DOHH2 (cell line): ENCODE data around the gene CLTC.

Experiments used
- H3F3A ChIP-seq: fragments of 200-600 bp; sonication (generic), shearing (Covaris generic); 2 replicates; pipeline ENCODE4 v1.6.0; 2016; ENCODE audit warnings: antibody characterized with exemption, mild to moderate bottlenecking; ENCODE audit not compliant: control insufficient read depth, insufficient read depth
- H3K27ac ChIP-seq: fragments of 200-600 bp; sonication (generic); 2 replicates; pipeline ENCODE4 v1.5.1; 2014; ENCODE audit warnings: low read depth, mild to moderate bottlenecking, low read length, moderate library complexity
- H3K27me3 ChIP-seq: fragments of 200-600 bp; sonication (generic); 2 replicates; pipeline ENCODE4 v1.6.1; 2014; ENCODE audit warnings: mild to moderate bottlenecking, low read length, mixed read lengths; ENCODE audit not compliant: control insufficient read depth
- H3K36me3 ChIP-seq: fragments of 200-600 bp; sonication (generic); 2 replicates; pipeline ENCODE4 v1.6.1; 2014; ENCODE audit warnings: mild to moderate bottlenecking, low read length, moderate library complexity, mixed read lengths; ENCODE audit not compliant: control insufficient read depth
- H3K4me1 ChIP-seq: fragments of 200-600 bp; sonication (generic); 2 replicates; pipeline ENCODE4 v1.6.1; 2014; ENCODE audit warnings: mild to moderate bottlenecking, low read length, mixed read lengths; ENCODE audit not compliant: control insufficient read depth
- H3K4me2 ChIP-seq: fragments of 200-600 bp; sonication (generic); 2 replicates; pipeline ENCODE4 v1.6.0; 2014; ENCODE audit warnings: mild to moderate bottlenecking, low read length, moderate library complexity
- H3K4me3 ChIP-seq: fragments of 200-600 bp; sonication (generic); 2 replicates; pipeline ENCODE4 v1.5.1; 2014; ENCODE audit warnings: mild to moderate bottlenecking, low read length, mixed read lengths
- H3K79me2 ChIP-seq: fragments of 200-600 bp; sonication (generic); 2 replicates; pipeline ENCODE4 v1.6.1; 2014; ENCODE audit warnings: mild to moderate bottlenecking, low read length, mixed read lengths; ENCODE audit not compliant: control insufficient read depth
- H3K9me2 ChIP-seq: fragments of 200-600 bp; sonication (generic); replicated peaks from 2 replicates; pipeline ENCODE4 v1.6.1; 2014; ENCODE audit warnings: mild to moderate bottlenecking, low read length, mixed read lengths; ENCODE audit not compliant: control insufficient read depth
- H3K9me3 ChIP-seq: fragments of 200-600 bp; sonication (generic); 2 replicates; pipeline ENCODE4 v1.6.1; 2014; ENCODE audit warnings: antibody characterized with exemption, low read length, mixed read lengths; ENCODE audit not compliant: control insufficient read depth, insufficient read depth
- H4K20me1 ChIP-seq: fragments of 200-600 bp; sonication (generic); 2 replicates; pipeline ENCODE4 v1.6.0; 2014; ENCODE audit warnings: low read depth, mild to moderate bottlenecking, antibody characterized with exemption, low read length, moderate library complexity; ENCODE audit not compliant: control insufficient read depth, insufficient read depth
- EZH2phosphoT487 ChIP-seq: fragments of 200-600 bp; sonication (generic); IDR thresholded peaks from 2 replicates; pipeline ENCODE4 v1.6.1; 2017; ENCODE audit warnings: borderline replicate concordance, mild to moderate bottlenecking, antibody characterized with exemption, low read length, moderate library complexity, mixed read lengths
- TF ChIP-seq, protein P1 (sequence below): fragments of 200-600 bp; sonication (generic); IDR thresholded peaks from one replicate; pipeline ENCODE4 v1.5.1; 2014; ENCODE audit warnings: antibody characterized with exemption, mild to moderate bottlenecking, low read depth, low read length; ENCODE audit not compliant: poor library complexity, severe bottlenecking

CLTC gene

DNA sequence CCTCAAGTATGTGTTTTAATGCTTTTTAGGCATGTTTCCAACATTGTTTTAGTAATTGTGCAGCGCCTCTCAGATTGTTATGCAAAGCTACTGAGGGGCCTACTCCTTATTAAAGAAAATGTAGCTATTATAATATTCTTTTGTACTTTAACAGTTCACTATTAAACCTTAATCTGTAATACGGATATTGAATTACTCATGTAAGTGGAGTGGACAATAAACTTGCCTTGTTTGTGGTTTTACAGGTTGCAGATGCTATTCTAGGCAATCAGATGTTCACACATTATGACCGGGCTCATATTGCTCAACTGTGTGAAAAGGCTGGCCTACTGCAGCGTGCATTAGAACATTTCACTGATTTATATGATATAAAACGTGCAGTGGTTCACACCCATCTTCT is 46.5 kb downstream of the CLTC start:
- no peak overlapping the region for H3K27ac ChIP-seq
- peaks cover 17% of the 10 kb centered on the region for H3K79me2 ChIP-seq
- H4K20me1 ChIP-seq: no peaks in the 10 kb centered on the region; the same call in 1 of the 2 replicates
- H3K4me1 ChIP-seq: peaks cover 27% of the 10 kb centered on the region
- no peaks in the 10 kb centered on the region for H3K9me2 ChIP-seq
- peaks cover 97% of the 10 kb centered on the region for H3K36me3 ChIP-seq
- no peak overlapping the region for H3K4me3 ChIP-seq
- no peak overlapping the region for H3K4me2 ChIP-seq
- 0 out of 2 replicates have a peak, but pooled peaks cover 6% of the 10 kb centered on the region for H3F3A ChIP-seq
- H3K9me3 ChIP-seq: no peaks in the 10 kb centered on the region
- H3K27me3 ChIP-seq: no peaks in the 10 kb centered on the region
- TF ChIP-seq, protein P1, sequence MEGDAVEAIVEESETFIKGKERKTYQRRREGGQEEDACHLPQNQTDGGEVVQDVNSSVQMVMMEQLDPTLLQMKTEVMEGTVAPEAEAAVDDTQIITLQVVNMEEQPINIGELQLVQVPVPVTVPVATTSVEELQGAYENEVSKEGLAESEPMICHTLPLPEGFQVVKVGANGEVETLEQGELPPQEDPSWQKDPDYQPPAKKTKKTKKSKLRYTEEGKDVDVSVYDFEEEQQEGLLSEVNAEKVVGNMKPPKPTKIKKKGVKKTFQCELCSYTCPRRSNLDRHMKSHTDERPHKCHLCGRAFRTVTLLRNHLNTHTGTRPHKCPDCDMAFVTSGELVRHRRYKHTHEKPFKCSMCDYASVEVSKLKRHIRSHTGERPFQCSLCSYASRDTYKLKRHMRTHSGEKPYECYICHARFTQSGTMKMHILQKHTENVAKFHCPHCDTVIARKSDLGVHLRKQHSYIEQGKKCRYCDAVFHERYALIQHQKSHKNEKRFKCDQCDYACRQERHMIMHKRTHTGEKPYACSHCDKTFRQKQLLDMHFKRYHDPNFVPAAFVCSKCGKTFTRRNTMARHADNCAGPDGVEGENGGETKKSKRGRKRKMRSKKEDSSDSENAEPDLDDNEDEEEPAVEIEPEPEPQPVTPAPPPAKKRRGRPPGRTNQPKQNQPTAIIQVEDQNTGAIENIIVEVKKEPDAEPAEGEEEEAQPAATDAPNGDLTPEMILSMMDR: no peak
- no peak for TF ChIP-seq EZH2phosphoT487

DNA sequence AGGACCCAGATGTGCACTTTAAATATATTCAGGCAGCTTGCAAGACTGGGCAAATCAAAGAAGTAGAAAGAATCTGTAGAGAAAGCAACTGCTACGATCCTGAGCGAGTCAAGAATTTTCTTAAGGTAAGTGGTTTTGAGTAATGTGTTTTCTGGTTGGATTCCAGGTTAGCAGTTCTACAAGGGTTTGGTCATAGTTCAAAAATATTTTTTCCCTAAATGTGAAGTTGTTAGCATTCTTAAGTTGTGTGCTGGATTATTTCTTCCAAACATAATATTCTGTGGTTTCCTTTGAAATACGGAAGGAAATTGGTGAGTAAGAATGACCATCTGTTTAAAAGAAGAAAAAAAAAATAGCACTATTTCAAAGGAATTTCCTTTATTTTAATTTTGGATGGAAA is 49.1 kb downstream of the CLTC start:
- Histone ChIP-seq H3F3A (0 out of 2 replicates have a peak, but pooled peaks cover 6% of the 10 kb centered on the region), H3K9me2 (no peaks in the 10 kb centered on the region), H3K79me2 (peaks cover 22% of the 10 kb centered on the region), H3K36me3 (peaks cover 95% of the 10 kb centered on the region), H3K27me3 (no peaks in the 10 kb centered on the region), H3K4me2 (peak overlapping the region; percentile 29), H3K27ac (peak overlapping the region; percentile 9; the same call in 1 of the 2 replicates), H3K4me3 (no peak overlapping the region), H3K9me3 (no peaks in the 10 kb centered on the region), H4K20me1 (peaks cover 2% of the 10 kb centered on the region; the same call in 1 of the 2 replicates), H3K4me1 (peaks cover 41% of the 10 kb centered on the region)
- TF ChIP-seq EZH2phosphoT487: no peak
- TF ChIP-seq, protein P1: no peak

DNA sequence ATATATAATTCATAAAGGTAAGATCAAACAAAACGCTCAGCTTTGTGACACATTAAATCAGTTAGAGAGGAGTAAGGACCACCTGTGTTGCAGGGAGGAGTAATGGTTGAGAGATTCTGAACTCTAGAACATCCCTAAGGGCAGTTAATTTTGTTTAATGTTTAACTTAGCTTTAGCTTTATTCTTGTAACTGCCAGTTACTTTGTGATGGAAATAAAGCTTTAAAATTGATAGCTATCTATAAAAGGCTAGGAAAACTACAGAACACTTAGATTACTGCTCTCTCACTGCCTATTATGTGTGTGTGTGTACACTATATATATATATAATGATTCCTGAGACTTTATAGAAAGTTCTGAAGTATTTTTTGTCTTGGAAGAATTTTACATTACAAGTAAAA is 49.7 kb downstream of the CLTC start:
- Histone ChIP-seq H3K4me2 (no peak overlapping the region), H3K27ac (no peak overlapping the region), H3K4me3 (no peak overlapping the region), H3K36me3 (peaks cover 95% of the 10 kb centered on the region), H3K9me2 (no peaks in the 10 kb centered on the region), H3K9me3 (no peaks in the 10 kb centered on the region), H4K20me1 (peaks cover 2% of the 10 kb centered on the region; the same call in 1 of the 2 replicates), H3F3A (0 out of 2 replicates have a peak, but pooled peaks cover 6% of the 10 kb centered on the region), H3K4me1 (peaks cover 47% of the 10 kb centered on the region), H3K79me2 (peaks cover 22% of the 10 kb centered on the region), H3K27me3 (no peaks in the 10 kb centered on the region)
- TF ChIP-seq EZH2phosphoT487: no peak
- TF ChIP-seq, protein P1: no peak
